ENCODE data around the gene CDC42BPA. TPM values are rescaled to one million over a fixed set of nuclear protein-coding genes. Genes with fewer than 3 reads are reported as not detected.
"Not testable (repeated sequence)": the region's sequence is repeated elsewhere in the genome, so short reads cannot be mapped to it uniquely, and the experiment has no call there.

The CDC42BPA gene
- total and polyA plus RNA-seq, 2 experiments from 2014 or later = 25.1 to 25.2 TPM

DNA sequence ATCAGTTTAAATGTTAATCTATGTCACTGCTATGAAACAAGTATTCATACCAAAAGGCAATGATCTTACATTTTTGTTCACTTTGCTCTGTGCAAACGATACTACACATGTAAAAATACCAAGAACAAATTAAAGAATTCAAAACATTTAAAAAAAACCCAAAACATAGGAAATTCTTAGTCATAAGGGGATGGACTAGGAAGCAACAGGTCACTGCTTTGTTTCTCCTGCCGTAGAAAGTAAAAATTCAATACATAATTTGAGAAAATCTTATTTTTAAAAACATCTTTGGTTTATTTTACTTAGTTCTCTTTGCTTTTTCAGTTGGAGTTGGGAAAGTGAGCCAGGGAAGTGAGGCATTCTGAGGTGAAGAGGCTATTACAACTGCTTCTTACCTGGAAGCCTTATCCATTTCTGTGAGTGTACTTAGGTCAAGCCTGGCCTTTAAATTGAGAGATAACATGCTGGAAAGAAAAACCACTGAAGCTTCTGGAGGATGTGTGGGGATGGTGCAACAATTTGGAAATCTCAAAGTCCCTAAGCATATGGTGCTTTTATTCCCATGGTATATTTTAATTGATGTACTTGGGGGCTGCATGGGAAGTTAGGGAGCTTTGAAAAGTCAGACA, 183.5 kb downstream of the CDC42BPA start:
- no peaks in the 10 kb centered on the region for H3K4me1 ChIP-seq (ENCODE audit: low read depth)
- H3K27ac ChIP-seq = no peak overlapping the region
- peaks cover 5% of the 10 kb centered on the region for H3K36me3 ChIP-seq
- H3K9me3 ChIP-seq (ENCODE audit: low read depth) = no peaks in the 10 kb centered on the region
- DNase-seq (ENCODE audit: low read depth in 1 of 2, low spot score in 1 of 2) = peak in 1 of 2 donors; percentile 27
- no peaks in the 10 kb centered on the region for H3K27me3 ChIP-seq
- TF ChIP-seq, protein P1, sequence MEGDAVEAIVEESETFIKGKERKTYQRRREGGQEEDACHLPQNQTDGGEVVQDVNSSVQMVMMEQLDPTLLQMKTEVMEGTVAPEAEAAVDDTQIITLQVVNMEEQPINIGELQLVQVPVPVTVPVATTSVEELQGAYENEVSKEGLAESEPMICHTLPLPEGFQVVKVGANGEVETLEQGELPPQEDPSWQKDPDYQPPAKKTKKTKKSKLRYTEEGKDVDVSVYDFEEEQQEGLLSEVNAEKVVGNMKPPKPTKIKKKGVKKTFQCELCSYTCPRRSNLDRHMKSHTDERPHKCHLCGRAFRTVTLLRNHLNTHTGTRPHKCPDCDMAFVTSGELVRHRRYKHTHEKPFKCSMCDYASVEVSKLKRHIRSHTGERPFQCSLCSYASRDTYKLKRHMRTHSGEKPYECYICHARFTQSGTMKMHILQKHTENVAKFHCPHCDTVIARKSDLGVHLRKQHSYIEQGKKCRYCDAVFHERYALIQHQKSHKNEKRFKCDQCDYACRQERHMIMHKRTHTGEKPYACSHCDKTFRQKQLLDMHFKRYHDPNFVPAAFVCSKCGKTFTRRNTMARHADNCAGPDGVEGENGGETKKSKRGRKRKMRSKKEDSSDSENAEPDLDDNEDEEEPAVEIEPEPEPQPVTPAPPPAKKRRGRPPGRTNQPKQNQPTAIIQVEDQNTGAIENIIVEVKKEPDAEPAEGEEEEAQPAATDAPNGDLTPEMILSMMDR (IDR thresholded peaks at IDR 0.05; ENCODE audit: low read depth, low read length) = no peak
- H3K4me3 ChIP-seq = no peak overlapping the region

DNA sequence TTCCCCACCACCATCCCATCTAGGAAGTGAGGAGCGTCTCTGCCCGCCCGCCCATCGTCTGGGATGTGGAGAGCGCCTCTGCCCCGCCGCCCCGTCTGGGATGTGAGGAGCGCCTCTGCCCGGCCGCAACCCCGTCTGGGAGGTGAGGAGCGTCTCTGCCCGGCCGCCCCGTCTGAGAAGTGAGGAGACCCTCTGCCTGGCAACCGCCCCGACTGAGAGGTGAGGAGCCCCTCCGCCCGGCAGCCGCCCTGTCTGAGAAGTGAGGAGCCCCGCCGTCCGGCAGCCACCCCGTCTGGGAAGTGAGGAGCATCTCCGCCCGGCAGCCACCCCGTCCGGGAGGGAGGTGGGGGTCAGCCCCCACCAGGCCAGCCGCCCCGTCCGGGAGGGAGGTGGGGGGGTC, 185.6 kb downstream of the CDC42BPA start:
- DNase-seq (ENCODE audit: low read depth in 1 of 2, low spot score in 1 of 2); H3K9me3 ChIP-seq (ENCODE audit: low read depth); H3K4me1 ChIP-seq (ENCODE audit: low read depth); H3K27me3 ChIP-seq; H3K27ac ChIP-seq; H3K36me3 ChIP-seq; H3K4me3 ChIP-seq: not testable (repeated sequence)

DNA sequence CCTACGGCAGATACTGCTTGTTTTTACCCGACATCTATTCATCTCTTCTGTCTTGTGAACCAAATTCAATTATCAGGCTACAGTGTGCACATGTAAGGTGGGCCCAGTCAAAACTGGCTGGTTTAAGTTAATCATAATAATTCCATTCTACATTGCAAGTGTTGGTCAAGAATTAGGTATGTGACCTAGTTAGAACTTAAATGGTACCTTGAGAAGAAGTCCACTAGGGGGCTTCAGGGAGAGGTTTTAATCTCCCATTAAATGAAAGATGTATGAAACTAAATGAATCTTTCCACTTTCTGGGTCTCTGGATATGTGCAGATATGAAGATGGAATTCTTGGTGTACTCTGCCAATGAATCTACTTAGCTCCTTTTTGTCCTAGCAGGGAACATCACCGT, 187.1 kb downstream of the CDC42BPA start:
- TF ChIP-seq, protein P1 (IDR thresholded peaks at IDR 0.05; ENCODE audit: low read depth, low read length) = peak; percentile 49
- H3K4me1 ChIP-seq (ENCODE audit: low read depth) = no peaks in the 10 kb centered on the region
- H3K27ac ChIP-seq = no peak overlapping the region
- H3K9me3 ChIP-seq (ENCODE audit: low read depth) = no peaks in the 10 kb centered on the region
- no peak overlapping the region for H3K4me3 ChIP-seq
- H3K27me3 ChIP-seq = no peaks in the 10 kb centered on the region
- no peaks in the 10 kb centered on the region for H3K36me3 ChIP-seq
- DNase-seq (ENCODE audit: low read depth in 1 of 2, low spot score in 1 of 2) = peak; percentile 8 to 63

DNA sequence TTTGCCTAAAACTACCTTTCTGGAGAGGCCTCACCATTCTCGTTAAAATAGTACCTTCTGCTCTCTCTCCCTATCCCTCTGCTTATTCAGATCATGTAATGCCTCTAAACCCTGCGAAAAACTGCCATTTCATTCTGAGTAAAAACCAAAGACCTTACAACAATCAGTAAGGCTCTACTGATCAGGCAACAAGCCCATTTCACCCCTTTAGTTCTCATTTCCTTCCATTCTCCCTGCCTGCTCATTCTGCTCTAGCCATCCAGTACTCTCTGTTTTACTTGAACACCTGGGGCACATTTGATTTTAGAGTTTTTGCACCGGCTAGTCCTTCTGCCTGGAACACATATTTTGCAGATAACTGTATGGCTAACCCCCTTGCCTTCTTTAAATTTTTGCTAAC, 190.4 kb downstream of the CDC42BPA start:
- TF ChIP-seq, protein P1 (IDR thresholded peaks at IDR 0.05; ENCODE audit: low read depth, low read length) = no peak
- no peak for DNase-seq (ENCODE audit: low read depth in 1 of 2, low spot score in 1 of 2)
- Histone ChIP-seq H3K27ac (no peak overlapping the region), H3K36me3 (no peaks in the 10 kb centered on the region), H3K27me3 (no peaks in the 10 kb centered on the region), H3K9me3 (ENCODE audit: low read depth) (no peaks in the 10 kb centered on the region), H3K4me1 (ENCODE audit: low read depth) (no peaks in the 10 kb centered on the region), H3K4me3 (no peak overlapping the region)

DNA sequence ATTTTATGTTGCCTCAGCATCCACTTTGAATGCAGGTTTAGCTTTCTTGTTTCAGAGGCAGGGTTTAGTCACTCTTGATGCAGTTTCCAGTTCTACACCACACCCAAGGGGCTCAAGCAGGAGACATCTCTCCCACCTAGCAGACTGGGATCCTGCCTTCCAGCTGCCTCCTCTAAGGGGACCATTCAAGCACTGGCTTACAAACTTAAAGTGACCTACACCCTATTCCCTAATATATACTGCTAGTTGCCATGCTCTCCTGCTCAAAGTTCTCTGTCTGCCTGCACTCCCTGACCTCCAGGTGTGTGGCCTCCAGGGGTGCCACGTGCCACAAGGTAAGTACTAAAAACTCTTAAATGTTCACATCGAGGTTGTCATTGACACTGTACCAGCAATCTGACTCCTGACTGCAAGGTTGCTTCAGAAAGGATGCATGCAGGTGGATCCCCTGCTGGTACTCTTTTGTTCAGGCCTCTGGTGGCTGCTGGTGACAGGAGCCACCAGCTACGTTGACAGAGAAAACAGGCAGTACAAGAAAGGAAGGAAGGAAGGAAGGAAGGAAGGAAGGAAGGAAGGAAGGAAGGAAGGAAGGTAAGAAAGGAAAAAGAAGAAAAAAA, 192.3 kb downstream of the CDC42BPA start:
- Histone ChIP-seq H3K27me3 (no peaks in the 10 kb centered on the region), H3K4me3 (no peak overlapping the region), H3K27ac (no peak overlapping the region), H3K9me3 (ENCODE audit: low read depth) (no peaks in the 10 kb centered on the region), H3K4me1 (ENCODE audit: low read depth) (no peaks in the 10 kb centered on the region), H3K36me3 (no peaks in the 10 kb centered on the region)
- TF ChIP-seq, protein P1 (IDR thresholded peaks at IDR 0.05; ENCODE audit: low read depth, low read length) = no peak
- no peak for DNase-seq (ENCODE audit: low read depth in 1 of 2, low spot score in 1 of 2)

DNA sequence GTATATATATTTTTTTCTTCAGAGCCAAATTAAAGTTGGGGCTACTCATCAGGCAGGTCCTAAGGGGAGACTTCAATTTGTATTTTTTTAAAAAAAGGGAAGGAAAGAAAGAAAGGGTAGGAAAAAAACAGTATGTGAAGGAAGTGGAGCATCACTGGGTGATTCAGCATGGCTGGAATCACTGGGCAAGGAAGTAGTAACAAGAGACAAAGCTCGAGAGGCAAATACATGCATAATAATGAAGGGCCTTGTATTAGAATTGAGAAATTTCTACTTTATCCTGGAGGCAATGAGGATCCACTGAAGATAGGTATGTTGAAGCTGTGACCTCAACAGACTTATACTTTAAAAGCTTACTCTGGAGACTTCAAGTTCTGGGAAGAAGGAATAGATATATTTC, 193.8 kb downstream of the CDC42BPA start:
- TF ChIP-seq, protein P1 (IDR thresholded peaks at IDR 0.05; ENCODE audit: low read depth, low read length) = no peak
- no peak overlapping the region for H3K4me3 ChIP-seq
- no peak for DNase-seq (ENCODE audit: low read depth in 1 of 2, low spot score in 1 of 2)

More for the DNA sequence above, 193.8 kb downstream of the CDC42BPA start:
- Histone ChIP-seq H3K27me3 (no peaks in the 10 kb centered on the region), H3K4me1 (ENCODE audit: low read depth) (no peaks in the 10 kb centered on the region), H3K9me3 (ENCODE audit: low read depth) (no peaks in the 10 kb centered on the region), H3K27ac (no peak overlapping the region), H3K36me3 (no peaks in the 10 kb centered on the region)

All from cardiac muscle cell (in vitro differentiated cells and primary cell).